ENCODE measurements around the gene ITGB1BP1.
A peak's percentile ranks its signal among the peaks of the same experiment; 100 is the strongest.
"Not testable (repeated sequence)": the region's sequence is repeated elsewhere in the genome, so short reads cannot be mapped to it uniquely, and the experiment has no call there.

The ITGB1BP1 gene

GRCh38 chr2:9400268-9401058, 22.9 kb downstream of the ITGB1BP1 start:
- DNase-seq (ENCODE audit: low read depth) = no peak

- DNase-seq (ENCODE audit: low read depth) = no peak
Observed at GRCh38 chr2:9398881-9399780, 24.2 kb downstream of the ITGB1BP1 start.

GRCh38 chr2:9398251-9398650, 25.1 kb downstream of the ITGB1BP1 start:
- not testable (repeated sequence) for DNase-seq (ENCODE audit: low read depth)

GRCh38 chr2:9397201-9397600, 26.1 kb downstream of the ITGB1BP1 start:
- no peak for DNase-seq (ENCODE audit: low read depth)

- DNase-seq (ENCODE audit: low read depth) = no peak
Observed at GRCh38 chr2:9394816-9395215, 28.5 kb downstream of the ITGB1BP1 start.

- DNase-seq (ENCODE audit: low read depth) = no peak
Observed at GRCh38 chr2:9392898-9393765, 30.2 kb downstream of the ITGB1BP1 start.

GRCh38 chr2:9391961-9392720, 31.2 kb downstream of the ITGB1BP1 start:
- no peak for DNase-seq (ENCODE audit: low read depth)

GRCh38 chr2:9390991-9391390, 32.3 kb downstream of the ITGB1BP1 start:
- DNase-seq (ENCODE audit: low read depth) = no peak

GRCh38 chr2:9390151-9390850, 33.0 kb downstream of the ITGB1BP1 start:
- DNase-seq (ENCODE audit: low read depth) = no peak

- DNase-seq (ENCODE audit: low read depth) = no peak
Observed at GRCh38 chr2:9388950-9389911, 34.1 kb downstream of the ITGB1BP1 start.

- DNase-seq (ENCODE audit: low read depth) = no peak
Observed at GRCh38 chr2:9388199-9388681, 35.1 kb downstream of the ITGB1BP1 start.

- no peak for DNase-seq (ENCODE audit: low read depth)
Observed at GRCh38 chr2:9385841-9386240, 37.5 kb downstream of the ITGB1BP1 start.

- no peak for DNase-seq (ENCODE audit: low read depth)
Observed at GRCh38 chr2:9384521-9384920, 38.8 kb downstream of the ITGB1BP1 start.

- no peak for DNase-seq (ENCODE audit: low read depth)
Observed at GRCh38 chr2:9382604-9383235, 40.6 kb downstream of the ITGB1BP1 start.

- peak; percentile 83 for DNase-seq (ENCODE audit: low read depth)
Observed at GRCh38 chr2:9380702-9381628, 42.4 kb downstream of the ITGB1BP1 start.

GRCh38 chr2:9379391-9379755, 44.0 kb downstream of the ITGB1BP1 start:
- no peak for DNase-seq (ENCODE audit: low read depth)

- no peak for DNase-seq (ENCODE audit: low read depth)
Observed at GRCh38 chr2:9378433-9379390, 44.6 kb downstream of the ITGB1BP1 start.

All from non-pigmented ciliary epithelial cell (primary cell).